ENCODE results near the gene NCOR2.
"Not testable (repeated sequence)": the region's sequence is repeated elsewhere in the genome, so short reads cannot be mapped to it uniquely, and the experiment has no call there.

Gene NCOR2

DNA sequence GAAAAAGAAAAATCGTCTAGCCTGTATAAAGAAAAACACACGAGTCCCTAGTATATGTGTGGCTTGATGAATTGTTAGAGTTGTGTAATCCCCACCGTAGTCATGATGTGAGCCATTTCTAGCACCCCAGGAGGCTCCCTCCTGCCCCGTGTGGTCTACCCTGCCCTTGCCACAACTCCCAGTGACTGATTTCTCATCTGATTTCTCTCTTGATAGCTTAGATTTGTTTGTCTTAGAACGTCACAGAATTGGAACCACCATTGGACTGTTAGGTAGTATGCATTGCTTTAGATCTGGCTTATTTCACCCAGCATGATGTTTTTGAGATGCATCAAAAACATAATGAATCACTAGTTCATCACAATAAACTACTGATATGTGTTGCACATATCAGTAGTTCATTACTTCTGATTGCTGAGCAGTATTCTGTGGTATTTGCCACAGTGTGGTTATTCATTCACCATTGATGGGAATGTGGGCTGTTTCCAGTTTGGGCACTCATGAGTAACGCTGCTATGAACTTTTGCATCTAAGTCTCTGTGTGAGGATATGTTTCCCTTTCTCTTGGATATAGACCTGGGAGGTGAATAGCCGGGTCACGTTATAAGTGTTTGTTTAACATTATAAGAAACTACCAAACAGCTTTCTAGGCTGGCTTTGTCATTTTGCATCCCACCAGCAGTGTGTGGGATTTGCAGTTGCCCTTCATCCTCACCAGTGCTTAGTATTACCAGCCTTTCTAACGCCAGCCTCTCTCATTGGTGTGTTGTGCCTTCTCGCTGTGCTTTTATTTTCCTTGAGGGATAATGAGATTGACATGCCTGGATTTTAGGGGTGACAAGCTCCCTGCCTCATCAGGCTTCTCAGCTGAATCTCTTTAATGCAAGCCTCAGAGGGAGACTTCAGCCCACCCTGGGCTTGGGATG, 31.9 kb upstream of the NCOR2 start:
- no peak for DNase-seq

DNA sequence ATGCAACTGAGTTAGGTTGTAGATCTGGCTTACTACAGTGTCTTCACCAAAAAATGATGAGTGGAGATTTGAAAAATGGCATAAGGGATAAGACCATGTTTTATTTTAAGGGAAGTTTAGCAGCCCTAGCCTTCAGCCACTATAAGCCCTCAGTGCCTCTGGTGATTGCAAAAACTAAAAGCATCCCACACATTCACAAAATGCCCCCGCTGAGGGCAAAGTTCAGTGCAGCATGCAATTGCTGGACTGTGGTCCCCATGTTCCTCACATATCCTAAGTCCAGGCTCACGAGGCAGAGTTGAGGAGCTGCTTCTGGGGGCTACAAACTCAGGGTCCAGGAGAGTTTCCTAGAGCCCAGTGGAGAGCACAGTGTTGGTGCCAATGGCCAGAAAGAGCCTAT, 29.6 kb upstream of the NCOR2 start:
- no peak for DNase-seq

DNA sequence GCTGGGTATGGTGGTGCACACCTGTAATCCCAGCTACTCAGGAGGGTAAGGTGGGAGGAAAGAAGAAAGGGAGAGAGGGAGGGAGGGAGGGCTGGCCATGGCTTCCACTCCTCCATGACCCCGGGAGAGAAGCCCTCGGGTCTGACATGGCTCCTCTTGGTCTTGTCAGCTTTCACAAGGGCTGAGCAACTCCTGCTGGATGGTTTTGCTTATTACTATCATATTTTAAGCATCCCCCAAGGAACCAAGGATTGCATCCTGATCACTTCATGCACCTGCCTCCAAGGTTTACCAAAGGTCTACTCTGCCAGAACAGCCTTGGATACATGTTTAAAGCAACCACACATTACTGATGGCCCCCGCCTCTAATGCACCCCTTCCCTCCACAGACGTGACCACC, 28.0 kb upstream of the NCOR2 start:
- DNase-seq = no peak

DNA sequence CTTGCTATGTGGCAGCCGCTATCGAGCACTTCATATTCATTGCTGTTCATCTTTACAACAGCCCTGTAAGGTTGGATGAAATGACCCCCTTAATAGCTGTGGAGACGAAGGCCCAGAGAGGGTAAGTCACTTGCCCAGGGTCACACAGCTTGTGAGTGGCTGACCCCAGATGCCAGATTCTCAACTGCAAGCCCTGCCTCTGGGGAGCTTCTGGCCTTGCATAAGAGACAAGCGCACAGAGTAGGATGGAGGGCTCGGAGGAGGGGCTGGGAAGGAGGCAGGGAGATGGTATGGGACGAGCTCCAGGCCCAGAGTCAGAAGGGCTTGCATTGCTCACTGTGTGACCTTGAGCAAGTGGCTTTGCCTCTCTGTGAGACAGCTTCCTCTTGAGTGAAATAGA, 27.4 kb upstream of the NCOR2 start:
- DNase-seq = no peak

DNA sequence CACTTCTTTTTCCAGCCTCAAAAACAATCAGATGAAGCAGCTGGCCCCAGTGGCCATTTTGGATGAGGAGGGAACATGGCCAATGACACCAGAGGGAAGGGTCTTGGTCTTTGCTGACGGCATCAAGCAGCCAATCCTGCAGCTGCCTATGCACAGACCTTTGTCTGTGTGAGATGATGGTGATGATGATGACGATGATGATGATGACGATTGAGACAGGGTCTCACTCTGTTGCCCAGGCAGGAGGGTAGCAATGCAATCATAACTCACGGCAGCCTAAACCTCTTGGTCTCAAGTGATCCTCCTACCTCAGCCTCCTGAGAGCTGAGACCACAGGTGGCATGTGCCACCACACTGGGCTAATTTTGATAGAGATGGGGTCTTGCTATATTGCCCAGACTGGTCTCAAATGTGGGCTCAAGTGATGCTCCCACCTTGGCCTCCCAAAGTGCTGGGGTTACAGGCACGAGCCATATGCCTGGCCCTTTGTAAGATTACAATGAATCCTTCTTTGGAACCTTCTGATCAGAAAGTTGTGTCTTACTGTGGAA, 26.5 kb upstream of the NCOR2 start:
- no peak for DNase-seq

DNA sequence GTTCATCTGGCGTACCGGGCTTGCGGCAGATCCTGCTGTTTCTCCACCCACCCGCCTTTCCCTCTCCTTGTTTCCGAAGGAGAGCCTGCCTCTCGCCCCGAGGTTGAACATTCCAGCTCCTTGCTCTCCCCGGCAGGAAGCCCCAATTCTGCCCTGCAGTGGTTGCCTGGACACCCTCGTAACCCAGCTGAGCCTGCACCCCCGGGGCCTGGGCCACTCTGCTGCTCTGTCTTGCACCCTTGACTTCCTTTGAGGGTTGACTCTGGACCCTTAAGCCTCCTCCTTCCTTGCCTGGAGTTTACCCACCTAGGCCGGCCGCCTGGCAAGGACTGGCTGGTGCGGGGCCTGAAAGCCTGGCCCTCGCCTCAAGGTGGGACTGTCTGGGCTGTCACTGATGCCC, 25.8 kb upstream of the NCOR2 start:
- no peak for DNase-seq

DNA sequence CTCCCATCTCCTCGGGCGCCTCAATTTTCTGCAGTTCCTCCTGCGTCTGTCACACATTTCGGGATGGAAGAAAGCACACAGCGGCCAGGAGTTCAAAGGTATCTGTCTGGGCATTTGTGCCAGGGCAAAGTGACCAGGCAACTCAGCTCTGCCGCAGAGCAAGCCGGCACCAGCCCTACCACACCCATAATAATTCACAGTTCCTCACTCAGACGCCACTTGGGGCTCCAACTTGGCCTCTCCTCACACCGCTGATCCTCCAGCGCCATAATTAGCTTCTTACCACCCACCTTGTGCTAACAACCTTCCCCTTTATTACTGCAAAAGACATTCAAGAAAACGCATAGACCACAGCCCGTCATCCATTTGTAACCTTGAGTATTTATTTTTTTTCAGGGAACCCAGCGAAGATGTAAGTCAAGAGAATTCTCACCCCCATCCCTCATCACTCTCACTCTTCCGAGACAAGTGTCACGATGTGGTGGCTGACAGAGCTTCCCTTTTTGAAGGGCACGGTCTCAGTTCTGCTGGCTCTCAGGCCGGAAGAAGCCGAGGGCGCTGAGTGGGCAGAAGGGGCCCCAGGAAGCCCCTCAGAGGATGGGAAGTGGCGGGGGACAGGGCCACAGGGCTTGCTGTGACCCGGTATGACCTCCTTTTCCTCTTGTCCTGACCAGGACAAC, 25.2 kb upstream of the NCOR2 start:
- no peak for DNase-seq

DNA sequence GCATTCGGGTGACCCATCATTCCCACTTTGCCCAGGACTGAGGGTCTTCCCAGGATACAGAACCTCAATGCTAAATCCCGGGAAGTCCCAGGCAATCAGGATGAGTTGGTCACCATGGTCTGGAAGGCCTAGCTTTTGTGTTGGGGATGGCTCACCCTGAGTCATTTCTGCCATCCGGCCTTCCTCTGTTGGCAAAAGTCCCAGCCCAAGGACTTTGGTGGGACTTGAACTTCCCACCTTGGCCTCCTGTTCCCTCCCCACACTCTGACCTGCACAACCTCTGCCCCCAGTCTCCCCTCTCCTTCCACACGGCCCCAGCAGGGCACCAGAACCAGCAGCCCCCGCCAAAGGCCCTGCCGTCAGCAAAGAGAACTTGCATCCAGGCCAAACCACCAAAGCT, 24.6 kb upstream of the NCOR2 start:
- no peak for DNase-seq

DNA sequence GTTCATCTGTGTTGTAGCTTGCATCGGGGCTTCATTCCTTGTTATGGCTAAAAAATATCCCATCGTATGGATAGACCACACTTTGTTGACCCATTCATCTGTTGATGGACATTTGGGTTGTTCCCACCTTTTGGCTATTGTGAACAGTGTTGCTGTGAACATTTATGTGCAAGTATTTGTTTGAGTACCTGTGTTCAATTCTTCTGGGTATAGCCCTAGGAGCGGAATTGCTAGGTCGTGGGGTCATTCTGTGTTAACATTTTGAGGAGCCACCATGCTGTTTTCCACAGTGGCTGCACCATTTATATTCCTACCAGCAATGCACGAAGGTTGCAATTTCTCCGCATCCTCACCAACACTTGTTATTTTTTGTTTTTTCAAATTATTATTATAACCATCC, 23.0 kb upstream of the NCOR2 start:
- DNase-seq = no peak

DNA sequence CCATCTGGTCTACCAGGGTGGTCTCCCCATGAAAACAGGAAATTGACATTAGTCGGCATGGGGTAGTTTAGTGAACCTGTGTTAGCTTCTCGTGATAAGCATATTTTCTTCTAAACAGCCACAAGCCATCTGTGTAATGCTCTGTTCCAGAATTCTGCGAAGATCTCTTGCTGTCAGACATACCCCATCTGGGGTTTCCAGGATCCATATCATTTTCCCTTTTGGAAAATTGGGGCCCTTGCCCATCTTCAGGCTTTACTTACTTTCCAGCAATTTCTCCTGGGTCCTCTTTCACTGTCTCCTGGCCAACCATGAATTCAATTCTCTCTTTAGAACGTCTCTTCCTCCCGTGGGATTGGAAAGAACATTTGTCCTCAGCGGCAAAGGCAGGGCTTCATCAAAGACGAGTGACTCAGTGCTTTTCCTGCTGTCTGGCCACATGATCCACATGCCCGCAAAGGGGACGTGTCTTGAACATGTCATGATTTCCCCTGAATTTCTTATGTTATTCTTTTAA, 21.4 kb upstream of the NCOR2 start:
- DNase-seq = no peak

DNA sequence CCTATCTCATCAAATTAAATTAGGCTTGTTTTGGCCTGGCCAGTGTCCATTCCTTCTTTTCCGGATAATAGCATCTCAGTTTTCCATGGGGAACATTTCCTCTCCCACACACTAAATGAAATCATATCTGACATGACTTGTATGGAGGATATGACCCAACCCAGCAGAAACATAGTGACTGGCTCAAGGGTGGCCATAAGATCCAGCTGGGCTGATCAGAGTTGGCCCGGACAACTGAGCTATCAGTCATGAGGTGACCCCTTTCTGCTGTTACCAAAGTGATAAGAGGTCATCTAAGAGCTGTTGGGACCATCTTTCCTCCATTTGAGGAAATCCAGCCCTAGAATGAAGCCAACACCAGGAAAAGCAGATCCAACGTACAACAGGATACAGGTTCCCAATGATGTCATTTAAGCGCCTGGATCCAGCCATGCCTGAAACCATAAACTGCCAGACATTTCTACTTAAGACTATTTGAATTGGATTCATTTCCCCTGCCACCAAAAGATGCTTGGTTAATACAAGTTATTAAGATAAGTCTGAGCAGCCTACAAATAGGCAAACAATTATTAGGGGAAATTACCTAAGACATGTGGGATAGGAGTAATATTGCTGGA, 20.7 kb upstream of the NCOR2 start:
- DNase-seq = no peak

DNA sequence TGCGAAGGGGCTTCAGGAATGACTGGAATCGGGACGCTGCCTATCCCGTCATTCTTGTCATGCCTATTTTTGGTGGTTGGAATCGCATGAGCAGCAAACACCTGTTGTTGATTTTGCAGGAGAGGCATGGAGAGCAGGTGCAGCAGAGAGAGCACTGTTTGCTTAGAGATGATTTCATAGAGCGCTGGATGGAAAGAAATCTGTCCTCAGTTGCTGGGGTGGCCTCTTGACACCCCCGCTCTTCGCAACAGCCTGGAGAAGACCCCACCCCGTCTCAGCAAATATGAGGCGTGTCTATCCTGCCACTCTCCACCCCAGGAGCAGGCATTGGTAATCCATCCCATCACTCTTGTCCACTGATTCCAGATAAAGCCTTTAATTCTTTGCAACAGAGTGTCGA, 19.3 kb upstream of the NCOR2 start:
- DNase-seq = peak; percentile 38

DNA sequence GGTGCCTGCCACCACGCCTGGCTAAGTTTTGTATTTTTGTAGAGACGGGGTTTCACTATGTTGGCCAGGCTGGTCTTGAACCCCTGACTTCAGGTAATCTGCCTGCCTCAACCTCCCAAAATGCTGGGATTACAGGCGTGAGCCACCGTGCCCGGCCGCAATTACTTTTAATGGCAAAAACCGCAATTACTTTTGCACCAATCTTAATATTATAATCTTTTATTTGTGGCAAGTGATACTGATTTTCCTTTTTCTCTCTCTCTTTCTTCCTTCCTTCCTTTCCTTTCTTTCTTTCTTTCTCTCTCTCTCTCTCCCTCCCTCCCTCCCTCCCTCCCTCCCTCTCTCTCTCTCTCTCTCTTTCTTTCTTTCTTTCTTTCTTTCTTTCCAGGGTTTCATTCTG, 17.1 kb upstream of the NCOR2 start:
- DNase-seq = not testable (repeated sequence)

DNA sequence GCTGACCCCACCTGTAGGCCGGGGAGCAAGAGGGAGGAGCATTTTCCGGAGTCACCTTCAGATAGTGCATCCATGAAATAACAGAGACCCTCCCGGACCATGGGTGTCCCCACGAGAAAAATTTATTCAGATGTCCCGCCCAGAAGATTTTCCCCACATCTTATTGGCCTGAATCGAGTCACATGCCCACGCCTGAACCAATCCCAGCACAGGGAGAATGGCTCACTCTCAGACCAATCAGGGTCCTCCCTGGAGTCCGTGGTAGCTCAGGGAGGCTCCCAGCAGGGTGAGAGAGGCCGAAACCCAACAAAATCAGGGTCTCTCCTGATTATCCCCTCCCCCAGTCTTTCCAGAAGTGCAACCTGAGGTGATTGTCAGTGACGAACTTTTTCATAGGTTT, 16.4 kb upstream of the NCOR2 start:
- DNase-seq = no peak

DNA sequence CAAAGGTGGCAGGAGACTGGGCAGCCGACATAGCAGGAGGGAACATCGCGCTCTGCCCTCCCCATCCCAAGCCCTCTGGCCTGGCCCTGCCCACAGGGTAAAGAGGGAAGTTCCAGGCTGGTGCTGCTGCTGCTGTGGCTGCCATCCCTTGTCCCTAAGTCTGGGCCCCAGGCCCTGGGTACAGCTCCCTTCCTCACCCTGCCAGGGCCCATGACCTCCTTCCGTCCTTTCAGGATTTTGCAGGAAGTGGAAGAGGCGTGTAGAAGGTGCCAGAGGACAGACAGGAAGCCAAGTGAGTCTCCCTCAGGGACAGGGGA, 14.7 kb upstream of the NCOR2 start:
- no peak for DNase-seq

DNA sequence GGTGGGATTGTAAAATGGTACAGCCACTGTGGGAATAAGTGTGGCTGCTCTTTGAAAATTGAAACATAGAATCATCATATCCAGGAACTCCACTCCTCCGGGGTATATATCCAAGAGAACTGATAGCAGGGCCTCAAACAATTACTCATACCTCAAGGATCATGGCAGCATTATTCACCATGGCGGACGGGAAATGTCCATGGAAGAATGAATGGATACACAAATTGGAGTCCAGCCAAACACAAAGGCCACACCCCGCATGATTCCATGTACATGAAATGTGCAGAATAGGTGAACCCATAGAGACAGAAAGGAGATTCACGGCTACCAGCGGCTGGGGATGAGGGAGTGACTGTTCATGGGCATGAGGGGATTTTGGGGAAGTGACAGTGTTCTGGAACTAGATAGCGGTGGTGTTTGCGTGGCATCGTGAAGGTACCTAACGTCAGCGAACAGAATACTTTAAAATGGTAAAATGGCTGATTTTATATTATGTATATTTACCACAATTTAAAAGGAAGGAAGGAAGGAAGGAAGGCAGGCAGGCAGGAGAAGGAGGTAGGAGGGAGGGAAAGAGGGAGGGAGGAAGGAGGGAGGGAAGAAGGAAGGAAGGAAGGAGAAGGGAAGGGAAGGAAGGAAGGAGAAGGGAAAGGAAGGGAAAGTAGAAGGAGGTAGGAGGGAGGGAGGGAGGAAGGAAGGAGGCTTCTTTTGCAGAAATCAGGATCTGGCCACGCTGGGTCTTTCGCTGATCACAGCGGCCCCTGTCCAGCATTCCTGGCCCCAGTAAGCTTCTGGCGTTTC, 14.1 kb upstream of the NCOR2 start:
- no peak for DNase-seq

DNA sequence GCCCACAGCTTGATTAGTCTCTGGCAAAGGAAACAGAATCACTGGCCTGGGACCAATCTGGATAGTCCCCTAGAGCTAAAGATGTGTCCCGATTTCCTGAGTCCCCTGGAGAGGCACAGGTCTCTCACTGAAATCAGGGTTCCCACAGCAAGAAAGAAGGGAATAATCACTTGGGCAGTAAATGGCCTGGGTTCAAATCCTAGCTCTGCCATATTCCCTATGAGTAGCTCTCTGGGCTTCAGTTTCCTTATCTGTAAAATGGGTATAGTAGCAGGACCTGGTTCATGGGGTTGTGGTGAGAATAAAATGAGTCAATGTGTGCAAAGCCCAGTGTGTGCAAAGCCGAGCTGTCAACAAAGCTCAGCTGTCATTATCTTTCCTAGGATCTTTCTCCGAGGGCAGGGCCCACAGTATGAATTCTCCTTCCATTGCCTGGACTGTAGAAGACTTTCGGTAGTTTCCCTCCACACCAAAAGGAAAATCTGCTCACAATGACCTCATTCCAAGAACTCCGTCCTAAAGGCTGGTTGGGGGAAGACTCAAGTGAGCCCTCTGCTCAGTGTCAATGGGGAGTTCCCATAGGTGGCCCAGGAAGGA, 12.6 kb upstream of the NCOR2 start:
- DNase-seq = no peak

DNA sequence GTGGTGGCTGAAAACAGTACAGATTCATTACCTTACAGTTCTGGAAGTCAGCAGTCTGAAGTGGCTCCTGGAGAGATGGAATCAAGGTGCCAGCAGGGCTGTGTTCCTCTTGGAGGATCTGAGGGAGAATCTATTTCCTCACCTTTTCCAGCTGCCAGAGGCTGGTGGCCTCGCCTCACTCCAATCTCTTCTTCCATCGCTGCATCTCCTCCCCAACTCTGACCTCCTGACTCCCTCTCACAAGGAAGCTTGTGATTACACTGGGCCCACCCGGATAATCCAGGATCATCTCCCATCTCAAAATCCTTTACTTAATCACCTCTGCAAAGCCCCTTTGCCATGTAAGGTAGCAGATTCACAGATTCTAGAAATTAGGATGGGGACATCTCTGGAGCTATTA, 11.4 kb upstream of the NCOR2 start:
- no peak for DNase-seq

DNA sequence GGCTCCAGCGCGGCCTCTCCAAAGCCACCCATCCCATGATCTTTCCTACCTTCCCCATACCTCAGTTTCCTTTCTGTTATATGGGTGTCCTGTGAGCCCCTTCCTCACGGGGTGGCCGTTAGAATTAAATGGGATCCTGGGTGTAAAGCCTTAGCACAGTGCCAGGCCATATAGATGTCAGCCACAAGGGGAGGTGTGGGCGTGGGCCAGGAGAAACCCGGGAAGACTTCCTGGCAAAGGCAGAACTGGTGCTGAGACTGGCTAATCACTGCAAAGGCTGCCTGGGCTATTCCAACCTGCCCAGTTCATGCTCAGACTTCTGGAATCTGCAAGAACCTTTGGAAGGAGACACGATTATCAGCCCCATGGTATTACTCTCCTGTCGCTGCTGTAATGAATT, 11.0 kb upstream of the NCOR2 start:
- no peak for DNase-seq

DNA sequence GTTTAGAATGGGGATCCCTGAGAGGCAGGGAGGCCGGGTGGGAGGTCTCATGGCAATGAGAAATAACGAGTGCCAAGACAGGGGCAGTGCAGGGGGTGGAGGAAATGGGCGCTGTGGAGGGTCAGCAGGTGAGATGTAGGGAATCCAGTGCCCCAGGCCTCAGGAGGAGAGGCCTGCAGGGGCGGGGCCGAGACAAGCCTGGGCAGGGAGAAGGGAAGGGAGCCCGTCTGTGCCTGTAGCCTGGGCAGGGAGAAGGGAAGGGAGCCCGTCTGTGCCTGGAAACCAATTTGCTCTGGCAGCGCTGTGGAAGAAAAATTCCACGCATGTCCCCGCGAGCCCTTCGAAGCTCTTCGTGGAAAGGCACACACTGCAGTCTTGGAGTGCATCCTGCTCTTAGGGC, 10.6 kb upstream of the NCOR2 start:
- DNase-seq = no peak

DNA sequence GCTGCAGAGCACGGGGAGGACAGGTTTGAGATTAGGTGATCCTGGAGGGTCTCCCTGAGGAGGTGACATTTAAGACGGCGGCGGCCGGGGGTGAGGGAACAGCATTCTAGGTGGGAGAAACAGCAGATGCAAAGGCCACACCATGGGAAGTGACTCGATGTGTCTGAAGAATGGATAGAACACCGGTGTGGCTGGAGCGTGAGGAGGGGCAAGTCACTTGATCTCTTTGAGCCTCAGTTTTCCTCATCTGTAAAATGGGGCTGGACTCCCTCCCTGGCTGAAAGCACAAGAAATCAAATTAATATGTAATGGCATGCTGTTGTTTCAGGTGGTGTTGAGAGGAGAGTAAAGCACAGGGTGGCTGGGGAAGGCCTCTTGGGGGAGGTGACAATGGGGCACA, 10.0 kb upstream of the NCOR2 start:
- DNase-seq = no peak

DNA sequence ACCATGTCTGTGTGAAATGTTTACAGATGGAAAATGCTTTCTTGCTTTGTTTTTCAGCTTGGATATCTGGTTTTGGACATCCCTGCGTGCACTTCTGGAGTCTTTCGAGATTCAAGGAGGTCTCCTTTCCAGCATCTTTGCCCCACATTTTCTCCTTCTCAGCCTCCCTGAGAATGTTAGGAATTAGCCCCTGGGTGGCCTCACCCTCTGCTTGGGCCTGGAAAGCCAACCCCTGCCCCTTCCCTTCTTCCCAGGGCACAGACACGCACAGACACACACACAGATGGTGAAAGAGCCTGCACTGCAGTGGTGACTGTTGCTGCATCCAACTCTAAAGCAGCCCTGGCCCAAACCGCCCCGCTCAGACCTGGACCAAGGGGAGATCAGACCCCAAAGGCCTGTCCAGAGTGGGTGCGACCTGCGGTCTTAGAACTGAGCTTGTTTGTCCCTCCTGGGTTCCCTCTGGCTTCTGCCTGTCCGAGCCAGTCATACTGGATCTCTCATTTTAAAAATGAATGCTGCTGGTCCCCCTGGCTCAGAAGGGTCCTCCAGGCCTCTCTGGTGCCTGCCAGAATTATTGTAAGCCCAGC, 8.7 kb upstream of the NCOR2 start:
- DNase-seq = no peak
